Panc1 (cell line): Measurements from ENCODE around the gene TBX2. TPM values are rescaled to one million over a fixed set of nuclear protein-coding genes. Genes with fewer than 3 reads are reported as not detected.

ENCODE experiments used
- ATAC-seq: fragments of 200-7000 bp; cut with Tn5 transposase; 2 replicates; pipeline ENCODE4 v1.9.1; 2020; ENCODE audit warnings: mild to moderate bottlenecking, moderate library complexity
- BruUV-seq: library from RNA; stranded (reverse); fragments of 400-500 nt; replicated peaks from 2 replicates; lab custom pipeline; 2021; lab: Mats Ljungman, UMichigan
- CTCF ChIA-PET: fragments of 300-600 bp; sonication (Branson Sonifier 250); formaldehyde crosslinking; loops from one replicate; lab custom pipeline; 2022; ENCODE audit warnings: antibody characterized with exemption; lab: Charles Lee
- POLR2A ChIA-PET: fragments of 300-600 bp; sonication (Branson Sonifier 250); formaldehyde crosslinking; loops from one replicate; lab custom pipeline; 2022; ENCODE audit warnings: antibody characterized with exemption; lab: Charles Lee
- DNase-seq: peaks from one replicate; pipeline ENCODE4 v3.0.0-alpha.2; 2010; ENCODE audit warnings: low read depth, low spot score
- H3K27ac ChIP-seq: 2 replicates; pipeline ENCODE4 v1.5.1; 2011; ENCODE audit warnings: mild to moderate bottlenecking, low read length, inconsistent platforms
- H3K27me3 ChIP-seq: fragments of 200-500 bp; sonication (Bioruptor generic); 2 replicates; pipeline ENCODE4 v1.6.0; 2014; ENCODE audit warnings: low read length, inconsistent platforms; ENCODE audit not compliant: control insufficient read depth, insufficient read depth
- H3K36me3 ChIP-seq: fragments of 200-500 bp; sonication (Bioruptor generic); 2 replicates; pipeline ENCODE4 v1.5.1; 2014; ENCODE audit warnings: inconsistent platforms, mild to moderate bottlenecking, low read length, moderate library complexity; ENCODE audit not compliant: control insufficient read depth, insufficient read depth
- H3K4me1 ChIP-seq: 2 replicates; pipeline ENCODE4 v1.5.1; 2011; ENCODE audit warnings: inconsistent platforms, mild to moderate bottlenecking, low read length, moderate library complexity; ENCODE audit not compliant: control insufficient read depth, insufficient read depth
- H3K4me3 ChIP-seq, 2 experiments: 2 replicates each; pipeline ENCODE4 v1.5.1; 2011 to 2012; ENCODE audit warnings: low read depth in 2 of 2, low read length in 2 of 2, mild to moderate bottlenecking in 2 of 2, inconsistent platforms in 1 of 2, moderate library complexity in 1 of 2
- H3K9me3 ChIP-seq: fragments of 200-500 bp; sonication (Bioruptor generic); 2 replicates; pipeline ENCODE4 v1.5.1; 2014; ENCODE audit warnings: low read depth, mild to moderate bottlenecking, inconsistent platforms, low read length, moderate library complexity; ENCODE audit not compliant: control insufficient read depth, insufficient read depth
- POLR2AphosphoS5 ChIP-seq: IDR thresholded peaks from 2 replicates; pipeline ENCODE4 v1.6.1; 2012; ENCODE audit warnings: mild to moderate bottlenecking, low read depth, low read length, moderate library complexity
- SIN3A ChIP-seq: IDR thresholded peaks from 2 replicates; pipeline ENCODE4 v1.6.1; 2012; ENCODE audit warnings: low read depth, mild to moderate bottlenecking, low read length, moderate library complexity, borderline replicate concordance; ENCODE audit not compliant: insufficient read depth
- TCF7L2 ChIP-seq: IDR thresholded peaks from 2 replicates; pipeline ENCODE4 v1.6.1; 2011; ENCODE audit warnings: mild to moderate bottlenecking, low read depth, low read length, inconsistent platforms
- in situ Hi-C: cut with HindIII; loops from 2 replicates; pipeline ENCODE4 v1.10.0; 2016; ENCODE audit warnings: low sequenced_read_pairs, low pct_unique_long_range_greater_than_20kb
- intact Hi-C: fragments of 100-400 bp; cut with micrococcal nuclease; formaldehyde crosslinking; loops from one replicate; pipeline ENCODE4 v1.10.0; 2022; ENCODE audit not compliant: unreplicated experiment
- total RNA-seq: library from RNA; stranded (reverse); gene quantifications from one replicate; pipeline ENCODE4 v1.2.1, GENCODE V29; 2021; ENCODE audit not compliant: unreplicated experiment
- TF ChIP-seq, protein P1 (sequence below), 2 experiments: IDR thresholded peaks; 2 replicates each; pipeline ENCODE4 v1.6.1; 2011 to 2012; ENCODE audit warnings: low read depth in 2 of 2, control low read depth in 1 of 2, low read length in 1 of 2, mild to moderate bottlenecking in 1 of 2, moderate library complexity in 1 of 2; ENCODE audit not compliant: insufficient read depth in 1 of 2
- TF ChIP-seq, protein P2 (sequence below): fragments of 450-650 bp; IDR thresholded peaks from 2 replicates; pipeline ENCODE4 v1.5.1; 2017; ENCODE audit warnings: mild to moderate bottlenecking

Gene TBX2
- total RNA-seq, 1 experiment from 2014 or later = 35.6 TPM

DNA sequence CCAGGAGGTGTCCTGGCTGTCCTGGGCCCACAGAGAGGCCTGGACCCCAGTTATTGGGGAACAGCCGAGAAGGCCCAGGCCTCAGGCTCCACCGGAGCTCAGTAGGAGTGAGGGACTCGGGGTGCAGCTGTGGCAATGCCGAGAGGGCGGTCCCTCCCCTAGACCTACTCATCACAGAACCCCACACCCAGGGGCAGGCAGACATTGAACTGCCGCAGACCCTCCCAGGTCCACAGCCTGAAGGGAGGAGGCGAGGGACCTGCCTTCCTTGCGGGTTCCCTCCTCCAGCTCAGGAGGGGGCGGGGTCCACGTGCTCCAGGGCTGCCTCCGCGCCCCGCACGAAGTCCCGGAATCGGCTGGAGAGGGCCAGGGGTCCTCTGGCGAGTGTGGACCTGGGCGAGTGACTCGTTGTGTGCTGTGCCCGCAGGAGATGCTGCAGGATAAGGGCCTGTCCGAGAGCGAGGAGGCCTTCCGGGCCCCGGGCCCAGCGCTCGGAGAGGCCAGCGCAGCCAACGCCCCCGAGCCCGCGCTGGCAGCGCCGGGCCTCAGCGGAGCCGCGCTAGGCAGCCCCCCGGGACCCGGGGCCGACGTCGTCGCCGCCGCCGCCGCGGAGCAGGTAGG is 56.5 kb downstream of the TBX2 start:
- CTCF ChIA-PET = no interaction called here
- in situ Hi-C loops (no loop called here), intact Hi-C loops (no loop called here)
- Histone ChIP-seq H3K27ac (no peak overlapping the region), H3K4me1 (no peaks in the 10 kb centered on the region), H3K4me3 (no peak overlapping the region), H3K36me3 (no peaks in the 10 kb centered on the region), H3K27me3 (no peaks in the 10 kb centered on the region), H3K9me3 (no peaks in the 10 kb centered on the region)
- no peak for ATAC-seq
- no peak for DNase-seq
- no TSS peak for BruUV-seq
- no peak for TF ChIP-seq SIN3A
- TF ChIP-seq TCF7L2 = no peak
- TF ChIP-seq, protein P1, sequence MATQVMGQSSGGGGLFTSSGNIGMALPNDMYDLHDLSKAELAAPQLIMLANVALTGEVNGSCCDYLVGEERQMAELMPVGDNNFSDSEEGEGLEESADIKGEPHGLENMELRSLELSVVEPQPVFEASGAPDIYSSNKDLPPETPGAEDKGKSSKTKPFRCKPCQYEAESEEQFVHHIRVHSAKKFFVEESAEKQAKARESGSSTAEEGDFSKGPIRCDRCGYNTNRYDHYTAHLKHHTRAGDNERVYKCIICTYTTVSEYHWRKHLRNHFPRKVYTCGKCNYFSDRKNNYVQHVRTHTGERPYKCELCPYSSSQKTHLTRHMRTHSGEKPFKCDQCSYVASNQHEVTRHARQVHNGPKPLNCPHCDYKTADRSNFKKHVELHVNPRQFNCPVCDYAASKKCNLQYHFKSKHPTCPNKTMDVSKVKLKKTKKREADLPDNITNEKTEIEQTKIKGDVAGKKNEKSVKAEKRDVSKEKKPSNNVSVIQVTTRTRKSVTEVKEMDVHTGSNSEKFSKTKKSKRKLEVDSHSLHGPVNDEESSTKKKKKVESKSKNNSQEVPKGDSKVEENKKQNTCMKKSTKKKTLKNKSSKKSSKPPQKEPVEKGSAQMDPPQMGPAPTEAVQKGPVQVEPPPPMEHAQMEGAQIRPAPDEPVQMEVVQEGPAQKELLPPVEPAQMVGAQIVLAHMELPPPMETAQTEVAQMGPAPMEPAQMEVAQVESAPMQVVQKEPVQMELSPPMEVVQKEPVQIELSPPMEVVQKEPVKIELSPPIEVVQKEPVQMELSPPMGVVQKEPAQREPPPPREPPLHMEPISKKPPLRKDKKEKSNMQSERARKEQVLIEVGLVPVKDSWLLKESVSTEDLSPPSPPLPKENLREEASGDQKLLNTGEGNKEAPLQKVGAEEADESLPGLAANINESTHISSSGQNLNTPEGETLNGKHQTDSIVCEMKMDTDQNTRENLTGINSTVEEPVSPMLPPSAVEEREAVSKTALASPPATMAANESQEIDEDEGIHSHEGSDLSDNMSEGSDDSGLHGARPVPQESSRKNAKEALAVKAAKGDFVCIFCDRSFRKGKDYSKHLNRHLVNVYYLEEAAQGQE (IDR thresholded peaks at IDR 0.05; ENCODE audit: insufficient read depth in 1 of 2, low read depth in 2 of 2, low read length in 1 of 2) = no peak
- no peak for TF ChIP-seq POLR2AphosphoS5
- TF ChIP-seq, protein P2, sequence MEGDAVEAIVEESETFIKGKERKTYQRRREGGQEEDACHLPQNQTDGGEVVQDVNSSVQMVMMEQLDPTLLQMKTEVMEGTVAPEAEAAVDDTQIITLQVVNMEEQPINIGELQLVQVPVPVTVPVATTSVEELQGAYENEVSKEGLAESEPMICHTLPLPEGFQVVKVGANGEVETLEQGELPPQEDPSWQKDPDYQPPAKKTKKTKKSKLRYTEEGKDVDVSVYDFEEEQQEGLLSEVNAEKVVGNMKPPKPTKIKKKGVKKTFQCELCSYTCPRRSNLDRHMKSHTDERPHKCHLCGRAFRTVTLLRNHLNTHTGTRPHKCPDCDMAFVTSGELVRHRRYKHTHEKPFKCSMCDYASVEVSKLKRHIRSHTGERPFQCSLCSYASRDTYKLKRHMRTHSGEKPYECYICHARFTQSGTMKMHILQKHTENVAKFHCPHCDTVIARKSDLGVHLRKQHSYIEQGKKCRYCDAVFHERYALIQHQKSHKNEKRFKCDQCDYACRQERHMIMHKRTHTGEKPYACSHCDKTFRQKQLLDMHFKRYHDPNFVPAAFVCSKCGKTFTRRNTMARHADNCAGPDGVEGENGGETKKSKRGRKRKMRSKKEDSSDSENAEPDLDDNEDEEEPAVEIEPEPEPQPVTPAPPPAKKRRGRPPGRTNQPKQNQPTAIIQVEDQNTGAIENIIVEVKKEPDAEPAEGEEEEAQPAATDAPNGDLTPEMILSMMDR = no peak
- POLR2A ChIA-PET = no interaction called here

DNA sequence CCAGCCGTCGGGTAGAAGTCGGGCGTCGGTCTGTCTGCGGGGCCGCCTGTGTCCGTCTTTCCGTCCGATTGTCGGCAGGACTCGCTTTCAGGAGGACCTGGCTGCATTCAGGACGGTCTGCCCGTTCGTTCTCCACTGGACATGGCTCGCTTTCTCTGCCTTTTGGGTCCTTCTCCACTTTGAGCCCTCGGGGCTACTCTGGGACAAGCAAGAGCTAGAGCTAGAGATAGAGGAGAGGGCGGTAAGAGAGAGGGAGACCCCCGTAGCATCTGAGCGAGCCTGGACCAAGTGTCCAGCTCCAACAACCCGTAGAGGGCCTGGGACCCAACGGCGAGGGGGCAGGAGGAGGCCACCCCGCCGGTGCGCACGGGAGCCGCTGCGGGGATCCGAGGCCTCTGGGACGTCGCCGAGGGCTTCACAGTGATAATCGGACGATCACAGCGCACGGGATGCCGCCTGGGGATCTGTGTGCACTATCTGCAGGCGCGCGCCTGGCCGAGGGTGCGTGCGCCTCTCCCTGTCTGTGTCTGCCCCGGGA is 57.1 kb downstream of the TBX2 start:
- DNase-seq (no peak), ATAC-seq (no peak)
- intact Hi-C loops = no loop called here
- no peaks in the 10 kb centered on the region for H3K9me3 ChIP-seq
- in situ Hi-C loops = no loop called here
- no peak overlapping the region for H3K4me3 ChIP-seq
- no peaks in the 10 kb centered on the region for H3K4me1 ChIP-seq
- no peaks in the 10 kb centered on the region for H3K27me3 ChIP-seq
- no peak for TF ChIP-seq POLR2AphosphoS5
- TF ChIP-seq, protein P2 = no peak
- TF ChIP-seq, protein P1 (IDR thresholded peaks at IDR 0.05; ENCODE audit: insufficient read depth in 1 of 2, low read depth in 2 of 2, low read length in 1 of 2) = no peak
- no peak for TF ChIP-seq TCF7L2
- TF ChIP-seq SIN3A = no peak
- no peaks in the 10 kb centered on the region for H3K36me3 ChIP-seq
- CTCF ChIA-PET = no interaction called here
- POLR2A ChIA-PET = no interaction called here
- H3K27ac ChIP-seq = no peak overlapping the region
- no TSS peak for BruUV-seq
